Activated T-cell treated with anti-CD3 and anti-CD28 coated beads, Interleukin-2, amount 50 U/mL, for 24 hours (primary cell): ENCODE measurements around the gene RGL1.
"Not testable (repeated sequence)": the region's sequence is repeated elsewhere in the genome, so short reads cannot be mapped to it uniquely, and the experiment has no call there.

Experiments used
- DNase-seq: peaks from one replicate; pipeline ENCODE4 v3.0.0-alpha.2; 2020
- H3K27ac Mint-ChIP-seq: 2 replicates; pipeline ENCODE4 v1.8.0; 2020; ENCODE audit warnings: mild to moderate bottlenecking, mixed read lengths
- H3K27me3 Mint-ChIP-seq: 2 replicates; pipeline ENCODE4 v1.8.0; 2020; ENCODE audit warnings: mixed read lengths
- H3K36me3 Mint-ChIP-seq: 2 replicates; pipeline ENCODE4 v1.8.0; 2020; ENCODE audit warnings: low read depth, mixed read lengths
- H3K4me1 Mint-ChIP-seq: 2 replicates; pipeline ENCODE4 v1.8.0; 2020; ENCODE audit warnings: low read depth, mixed read lengths
- H3K4me3 Mint-ChIP-seq: 2 replicates; pipeline ENCODE4 v1.8.0; 2020; ENCODE audit warnings: mild to moderate bottlenecking, moderate library complexity, mixed read lengths
- H3K9me3 Mint-ChIP-seq: 2 replicates; pipeline ENCODE4 v1.8.0; 2020; ENCODE audit warnings: mixed read lengths

Gene RGL1

GRCh38 chr1:183804916-183805841 lies at the start of gene RGL1:
Gene RGL1 (plus strand): TSS chr1:183805120. CDS start chr1:183805298, 178 bp downstream.
- peak; percentile 47 for DNase-seq
- peak within 1 kb of the TSS; percentile 24 for H3K27ac Mint-ChIP-seq
- H3K4me1 Mint-ChIP-seq, result peaks cover 14% of the 10 kb centered on the region
- peaks cover 50% of the 10 kb centered on the region for H3K27me3 Mint-ChIP-seq
- H3K4me3 Mint-ChIP-seq, result peak within 1 kb of the TSS; percentile 80
- peaks cover 29% of the 10 kb centered on the region for H3K9me3 Mint-ChIP-seq
- peaks cover 7% of the 10 kb centered on the region for H3K36me3 Mint-ChIP-seq

GRCh38 chr1:183756326-183756725 lies 48.6 kb upstream of the RGL1 start:
- H3K9me3 Mint-ChIP-seq, result peaks cover 11% of the 10 kb centered on the region
- H3K4me3 Mint-ChIP-seq, result no peak overlapping the region
- H3K27me3 Mint-ChIP-seq, result no peaks in the 10 kb centered on the region
- no peaks in the 10 kb centered on the region for H3K4me1 Mint-ChIP-seq
- DNase-seq, result no peak
- no peak overlapping the region for H3K27ac Mint-ChIP-seq
- H3K36me3 Mint-ChIP-seq, result peaks cover 8% of the 10 kb centered on the region

GRCh38 chr1:183757061-183757460 lies 47.9 kb upstream of the RGL1 start:
- no peak overlapping the region for H3K4me3 Mint-ChIP-seq
- peaks cover 4% of the 10 kb centered on the region for H3K36me3 Mint-ChIP-seq
- no peak overlapping the region for H3K27ac Mint-ChIP-seq
- no peak for DNase-seq
- peaks cover 13% of the 10 kb centered on the region for H3K9me3 Mint-ChIP-seq
- H3K4me1 Mint-ChIP-seq, result no peaks in the 10 kb centered on the region
- H3K27me3 Mint-ChIP-seq, result no peaks in the 10 kb centered on the region

- H3K27me3 Mint-ChIP-seq, result no peaks in the 10 kb centered on the region
- DNase-seq, result no peak
- peaks cover 18% of the 10 kb centered on the region for H3K9me3 Mint-ChIP-seq
- H3K4me1 Mint-ChIP-seq, result no peaks in the 10 kb centered on the region
- no peak overlapping the region for H3K27ac Mint-ChIP-seq
- peaks cover 7% of the 10 kb centered on the region for H3K36me3 Mint-ChIP-seq
- no peak overlapping the region for H3K4me3 Mint-ChIP-seq
Observed at GRCh38 chr1:183758913-183759312, 46.0 kb upstream of the RGL1 start.

- no peaks in the 10 kb centered on the region for H3K4me1 Mint-ChIP-seq
- peaks cover 32% of the 10 kb centered on the region for H3K9me3 Mint-ChIP-seq
- no peak for DNase-seq
- no peak overlapping the region for H3K27ac Mint-ChIP-seq
- H3K36me3 Mint-ChIP-seq, result peaks cover 17% of the 10 kb centered on the region
- no peak overlapping the region for H3K4me3 Mint-ChIP-seq
- no peaks in the 10 kb centered on the region for H3K27me3 Mint-ChIP-seq
Observed at GRCh38 chr1:183760661-183761060, 44.3 kb upstream of the RGL1 start.

GRCh38 chr1:183761871-183762270 lies 43.0 kb upstream of the RGL1 start:
- no peak overlapping the region for H3K4me3 Mint-ChIP-seq
- H3K27me3 Mint-ChIP-seq, result no peaks in the 10 kb centered on the region
- no peak overlapping the region for H3K27ac Mint-ChIP-seq
- no peaks in the 10 kb centered on the region for H3K4me1 Mint-ChIP-seq
- H3K36me3 Mint-ChIP-seq, result peaks cover 17% of the 10 kb centered on the region
- no peak for DNase-seq
- H3K9me3 Mint-ChIP-seq, result peaks cover 32% of the 10 kb centered on the region

- H3K27ac Mint-ChIP-seq, H3K4me3 Mint-ChIP-seq, DNase-seq, H3K4me1 Mint-ChIP-seq, H3K27me3 Mint-ChIP-seq: not testable (repeated sequence)
- peaks cover 32% of the 10 kb centered on the region for H3K9me3 Mint-ChIP-seq
- H3K36me3 Mint-ChIP-seq, result peaks cover 17% of the 10 kb centered on the region
Observed at GRCh38 chr1:183762856-183763255, 42.1 kb upstream of the RGL1 start.

- DNase-seq, result no peak
- no peaks in the 10 kb centered on the region for H3K4me1 Mint-ChIP-seq
- H3K4me3 Mint-ChIP-seq, result no peak overlapping the region
- no peaks in the 10 kb centered on the region for H3K27me3 Mint-ChIP-seq
- H3K27ac Mint-ChIP-seq, result no peak overlapping the region
- H3K36me3 Mint-ChIP-seq, result peaks cover 17% of the 10 kb centered on the region
- peaks cover 33% of the 10 kb centered on the region for H3K9me3 Mint-ChIP-seq
Observed at GRCh38 chr1:183764981-183765380, 39.9 kb upstream of the RGL1 start.

- peaks cover 12% of the 10 kb centered on the region for H3K36me3 Mint-ChIP-seq
- H3K9me3 Mint-ChIP-seq, result peaks cover 28% of the 10 kb centered on the region
- H3K4me1 Mint-ChIP-seq, result no peaks in the 10 kb centered on the region
- H3K27me3 Mint-ChIP-seq, result no peaks in the 10 kb centered on the region
- no peak for DNase-seq
- H3K27ac Mint-ChIP-seq, result no peak overlapping the region
- no peak overlapping the region for H3K4me3 Mint-ChIP-seq
Observed at GRCh38 chr1:183769956-183770815, 34.7 kb upstream of the RGL1 start.

GRCh38 chr1:183770816-183771128 lies 34.1 kb upstream of the RGL1 start:
- Mint-ChIP-seq H3K27ac (no peak overlapping the region), H3K4me1 (no peaks in the 10 kb centered on the region), H3K9me3 (peaks cover 27% of the 10 kb centered on the region), H3K36me3 (peaks cover 10% of the 10 kb centered on the region), H3K4me3 (no peak overlapping the region), H3K27me3 (no peaks in the 10 kb centered on the region)
- no peak for DNase-seq

GRCh38 chr1:183773482-183774274 lies 31.2 kb upstream of the RGL1 start:
- no peak overlapping the region for H3K27ac Mint-ChIP-seq
- H3K9me3 Mint-ChIP-seq, result peaks cover 30% of the 10 kb centered on the region
- no peak overlapping the region for H3K4me3 Mint-ChIP-seq
- no peak for DNase-seq
- H3K36me3 Mint-ChIP-seq, result peaks cover 10% of the 10 kb centered on the region
- no peaks in the 10 kb centered on the region for H3K4me1 Mint-ChIP-seq
- H3K27me3 Mint-ChIP-seq, result no peaks in the 10 kb centered on the region

GRCh38 chr1:183774938-183775337 lies 30.0 kb upstream of the RGL1 start:
- H3K27ac Mint-ChIP-seq, result no peak overlapping the region
- peaks cover 10% of the 10 kb centered on the region for H3K36me3 Mint-ChIP-seq
- DNase-seq, result no peak
- H3K4me1 Mint-ChIP-seq, result no peaks in the 10 kb centered on the region
- no peak overlapping the region for H3K4me3 Mint-ChIP-seq
- no peaks in the 10 kb centered on the region for H3K27me3 Mint-ChIP-seq
- H3K9me3 Mint-ChIP-seq, result peaks cover 29% of the 10 kb centered on the region

- Mint-ChIP-seq H3K9me3 (peaks cover 19% of the 10 kb centered on the region), H3K4me3 (no peak overlapping the region), H3K27ac (no peak overlapping the region), H3K4me1 (no peaks in the 10 kb centered on the region), H3K27me3 (no peaks in the 10 kb centered on the region), H3K36me3 (peaks cover 5% of the 10 kb centered on the region)
- DNase-seq, result no peak
Observed at GRCh38 chr1:183776731-183777130, 28.2 kb upstream of the RGL1 start.

GRCh38 chr1:183777328-183777727 lies 27.6 kb upstream of the RGL1 start:
- Mint-ChIP-seq H3K4me1 (no peaks in the 10 kb centered on the region), H3K36me3 (peaks cover 5% of the 10 kb centered on the region)
- DNase-seq, result no peak

More at GRCh38 chr1:183777328-183777727, 27.6 kb upstream of the RGL1 start:
- peaks cover 17% of the 10 kb centered on the region for H3K9me3 Mint-ChIP-seq
- H3K27me3 Mint-ChIP-seq, result no peaks in the 10 kb centered on the region
- no peak overlapping the region for H3K27ac Mint-ChIP-seq
- H3K4me3 Mint-ChIP-seq, result no peak overlapping the region
